Kidney (tissue), 14 donors: ENCODE results near the gene TTC23. TPM values are rescaled to one million over a fixed set of nuclear protein-coding genes. Genes with fewer than 3 reads are reported as not detected.

Experiments used
- DNase-seq, 5 donors: peaks; one replicate each; pipeline ENCODE4 v3.0.0-alpha.2; 2013 to 2020
- FAIRE-seq: peaks from 2 replicates; lab custom pipeline; 2012; peaks lifted over from hg19 to GRCh38; lab: Jason Lieb, UNC
- H3K27ac ChIP-seq, 2 donors: one replicate each; pipeline ENCODE4 v1.7.0; 2013; ENCODE audit warnings: low read depth in 2 of 2, low read length in 2 of 2, inconsistent platforms in 1 of 2
- H3K27me3 ChIP-seq: one replicate; pipeline ENCODE4 v1.7.1; 2013; ENCODE audit warnings: low read length, inconsistent platforms; ENCODE audit not compliant: control insufficient read depth, insufficient read depth
- H3K36me3 ChIP-seq, 3 donors: one replicate each; pipeline versions ENCODE4 v1.7.0 to v1.7.1; 2013; ENCODE audit warnings: low read length in 3 of 3, control low read depth in 1 of 3, inconsistent platforms in 1 of 3; ENCODE audit not compliant: insufficient read depth in 3 of 3, control insufficient read depth in 2 of 3
- H3K4me1 ChIP-seq, 3 donors: one replicate each; pipeline versions ENCODE4 v1.7.0 to v1.7.1; 2013; ENCODE audit warnings: low read length in 3 of 3, inconsistent platforms in 1 of 3, low read depth in 1 of 3; ENCODE audit not compliant: control insufficient read depth in 2 of 3, insufficient read depth in 2 of 3
- H3K4me3 ChIP-seq, 3 donors: one replicate each; pipeline versions ENCODE4 v1.7.0 to v1.8.1; 2013; ENCODE audit warnings: low read length in 3 of 3, control low read depth in 1 of 3, inconsistent platforms in 1 of 3
- H3K9ac ChIP-seq, 3 donors: one replicate each; pipeline versions ENCODE4 v1.7.0 to v1.7.1; 2013; ENCODE audit warnings: low read length in 3 of 3, control low read depth in 1 of 3, inconsistent platforms in 1 of 3
- H3K9me3 ChIP-seq, 3 donors: one replicate each; pipeline versions ENCODE4 v1.7.0 to v1.7.1; 2013; ENCODE audit warnings: low read length in 3 of 3, control low read depth in 1 of 3, inconsistent platforms in 1 of 3; ENCODE audit not compliant: control insufficient read depth in 2 of 3, insufficient read depth in 1 of 3
- intact Hi-C: fragments of 100-400 bp; cut with DNase I; formaldehyde crosslinking; loops from one replicate; pipeline ENCODE4 v1.11.1; 2022
- polyA plus RNA-seq: library from polyadenylated mRNA; stranded (reverse); fragments of 350-450 nt; fragmentation: Illumina TruSeq; extraction: RNeasy Lipid Tissue Mini Kit (QIAGEN cat#74804); gene quantifications from one replicate; pipeline ENCODE4 v1.2.3, GENCODE V29; 2014; ENCODE audit warnings: low read depth, low replicate concordance; ENCODE audit not compliant: insufficient read depth
- total RNA-seq: library from RNA; stranded (reverse); fragmentation: NEBNext Ultra II Directional; extraction: Animal tissue kit (Norgen Biotek cat#: 25700); gene quantifications from one replicate; pipeline ENCODE4 v1.2.1, GENCODE V29; 2021
- TF ChIP-seq, protein P1 (sequence below): IDR thresholded peaks from 3 replicates; pipeline ENCODE4 v1.5.1; 2012; ENCODE audit warnings: mild to moderate bottlenecking, moderate library complexity, borderline replicate concordance; ENCODE audit not compliant: insufficient read depth; ENCODE audit errors: extremely low read depth
- donor health status: control.
- donor health status: control.
- donor health status: control.
- donor health status: control.
- donor health status: control.
- donor health status: DM: yes; HTN: yes; CAD: no.
- donor health status: Normal renal cell carcinoma (clear cell type).

Gene TTC23
- total and polyA plus RNA-seq, 2 donors from 2014 or later: 11.2 to 23.6 TPM

DNA sequence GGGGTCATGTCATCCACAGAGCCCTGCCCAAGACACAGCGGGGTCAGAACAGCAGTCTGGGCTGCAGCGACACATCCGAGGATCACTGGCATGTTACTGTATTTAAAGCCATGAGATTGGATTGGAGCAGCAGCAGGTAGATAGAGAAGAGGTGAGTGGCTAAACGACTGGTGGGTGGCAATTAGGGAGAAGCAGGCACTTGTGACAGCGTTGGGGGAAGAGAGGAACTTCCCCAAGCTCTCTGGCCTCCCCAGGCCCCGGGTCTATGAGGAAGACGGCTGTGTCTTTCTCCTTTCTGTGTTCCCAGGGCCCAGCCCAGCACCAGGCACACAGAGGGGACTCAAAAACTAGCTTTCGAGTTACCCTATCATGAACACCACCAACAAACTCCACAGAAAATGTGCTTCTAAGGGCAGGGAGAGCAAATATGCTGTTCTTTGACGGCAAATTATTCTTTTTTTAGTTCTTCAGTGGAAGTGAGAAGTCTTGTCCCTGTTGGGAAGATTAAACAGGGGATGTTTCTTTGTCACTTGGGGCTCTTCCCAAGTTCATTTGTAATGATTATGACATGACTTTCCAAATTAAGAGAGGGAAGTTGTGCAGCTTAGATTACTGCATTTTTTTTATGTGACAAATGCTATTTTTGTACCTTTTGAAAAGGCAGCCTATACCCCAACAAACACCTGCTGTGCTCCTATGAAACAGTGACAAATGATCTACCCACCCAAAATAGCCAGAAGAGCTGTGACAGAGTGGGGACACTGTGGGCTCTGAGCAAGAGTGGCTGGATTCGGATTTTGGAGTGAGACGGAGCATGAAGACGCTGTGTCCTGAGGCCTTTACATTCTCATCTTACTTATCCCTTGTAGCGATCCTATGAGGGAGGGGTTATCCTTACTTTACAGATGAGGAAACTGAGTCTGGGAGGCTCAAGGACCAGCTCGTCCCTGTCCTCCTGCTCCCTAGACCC, 151.7 kb downstream of the TTC23 start:
- DNase-seq: no peak
- TF ChIP-seq, protein P1, sequence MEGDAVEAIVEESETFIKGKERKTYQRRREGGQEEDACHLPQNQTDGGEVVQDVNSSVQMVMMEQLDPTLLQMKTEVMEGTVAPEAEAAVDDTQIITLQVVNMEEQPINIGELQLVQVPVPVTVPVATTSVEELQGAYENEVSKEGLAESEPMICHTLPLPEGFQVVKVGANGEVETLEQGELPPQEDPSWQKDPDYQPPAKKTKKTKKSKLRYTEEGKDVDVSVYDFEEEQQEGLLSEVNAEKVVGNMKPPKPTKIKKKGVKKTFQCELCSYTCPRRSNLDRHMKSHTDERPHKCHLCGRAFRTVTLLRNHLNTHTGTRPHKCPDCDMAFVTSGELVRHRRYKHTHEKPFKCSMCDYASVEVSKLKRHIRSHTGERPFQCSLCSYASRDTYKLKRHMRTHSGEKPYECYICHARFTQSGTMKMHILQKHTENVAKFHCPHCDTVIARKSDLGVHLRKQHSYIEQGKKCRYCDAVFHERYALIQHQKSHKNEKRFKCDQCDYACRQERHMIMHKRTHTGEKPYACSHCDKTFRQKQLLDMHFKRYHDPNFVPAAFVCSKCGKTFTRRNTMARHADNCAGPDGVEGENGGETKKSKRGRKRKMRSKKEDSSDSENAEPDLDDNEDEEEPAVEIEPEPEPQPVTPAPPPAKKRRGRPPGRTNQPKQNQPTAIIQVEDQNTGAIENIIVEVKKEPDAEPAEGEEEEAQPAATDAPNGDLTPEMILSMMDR: no peak
- Histone ChIP-seq H3K27me3 (peaks cover 6% of the 10 kb centered on the region), H3K4me3 (no peak overlapping the region), H3K27ac (no peak overlapping the region), H3K4me1 (no peaks in the 10 kb centered on the region), H3K9ac (no peak overlapping the region), H3K9me3 (no peaks in the 10 kb centered on the region), H3K36me3 (no peaks in the 10 kb centered on the region)
- intact Hi-C loops: no loop called here
- FAIRE-seq: no peak

DNA sequence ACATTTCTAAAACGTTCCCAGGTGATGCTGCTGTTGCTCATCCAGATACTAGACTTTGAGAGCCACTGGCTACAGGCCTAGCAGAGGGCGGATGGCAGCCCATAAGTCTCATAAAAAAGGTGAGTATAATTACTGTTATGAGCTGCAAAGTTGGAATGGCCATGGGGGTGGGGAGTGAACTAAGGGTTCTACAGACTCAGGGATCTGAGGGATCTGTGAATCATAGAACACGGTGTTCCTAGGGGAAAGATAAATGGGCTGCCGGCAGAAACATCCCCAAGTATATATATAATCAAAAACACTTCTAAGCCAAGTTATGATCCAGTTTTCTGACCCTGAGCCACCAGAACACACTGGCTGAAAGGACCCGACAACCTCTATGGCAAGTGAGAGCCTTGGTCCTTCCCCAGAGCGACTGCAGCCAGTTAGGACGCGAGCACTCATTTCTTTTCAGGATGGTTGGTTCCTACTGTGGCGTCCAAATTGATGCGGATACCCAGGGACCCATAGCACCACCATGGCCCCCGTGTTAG, 152.4 kb downstream of the TTC23 start:
- no peak overlapping the region for H3K9ac ChIP-seq
- DNase-seq: no peak
- TF ChIP-seq, protein P1: no peak
- H3K36me3 ChIP-seq: no peaks in the 10 kb centered on the region
- H3K4me1 ChIP-seq: no peaks in the 10 kb centered on the region
- no peak overlapping the region for H3K27ac ChIP-seq
- intact Hi-C loops: no loop called here
- H3K4me3 ChIP-seq: no peak overlapping the region
- no peaks in the 10 kb centered on the region for H3K9me3 ChIP-seq
- no peak for FAIRE-seq
- peaks cover 6% of the 10 kb centered on the region for H3K27me3 ChIP-seq

DNA sequence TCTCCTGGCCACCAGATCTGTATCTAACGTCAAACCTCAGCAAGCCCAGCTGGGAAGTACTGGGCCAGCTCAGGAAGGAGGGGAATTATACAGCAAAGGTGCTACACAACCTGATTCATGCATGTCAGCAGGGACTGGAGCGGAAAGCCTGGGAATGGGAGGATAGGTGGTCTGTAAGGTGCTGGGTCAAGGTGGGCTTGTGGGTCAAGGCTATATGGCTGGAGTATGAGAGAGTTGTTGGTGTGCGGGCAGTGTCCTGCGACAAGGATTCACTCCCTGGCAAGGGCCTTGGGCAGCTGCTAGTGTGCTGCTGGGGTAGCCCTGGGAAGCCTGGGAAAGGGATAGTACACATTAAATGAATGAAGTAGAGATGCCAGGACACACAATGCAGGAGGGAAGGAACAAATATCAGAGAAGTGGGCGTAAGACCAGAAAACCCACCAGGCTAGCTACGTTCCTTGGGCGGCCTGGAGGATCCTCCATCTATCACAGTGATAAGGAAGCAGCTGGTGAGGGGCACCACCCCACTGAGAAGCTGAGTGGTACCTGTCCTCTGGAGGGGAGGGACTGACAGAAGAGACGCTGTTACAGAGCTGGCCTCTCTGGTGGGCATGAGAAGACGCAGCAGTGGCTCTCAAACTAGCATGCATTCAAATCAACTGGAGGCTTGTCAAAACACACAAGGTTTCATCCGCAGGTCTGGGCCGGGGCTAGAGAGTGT, 153.0 kb downstream of the TTC23 start:
- H3K36me3 ChIP-seq: no peaks in the 10 kb centered on the region
- no peak overlapping the region for H3K9ac ChIP-seq
- H3K9me3 ChIP-seq: no peaks in the 10 kb centered on the region
- TF ChIP-seq, protein P1: no peak
- intact Hi-C loops: no loop called here
- peaks cover 3% of the 10 kb centered on the region for H3K27me3 ChIP-seq
- H3K4me3 ChIP-seq: no peak overlapping the region
- no peak overlapping the region for H3K27ac ChIP-seq
- H3K4me1 ChIP-seq: no peaks in the 10 kb centered on the region
- no peak for FAIRE-seq
- no peak for DNase-seq
